Measurements from ENCODE around the gene DRGX.

GRCh38 chr10:49318755-49319154 is 77.1 kb downstream of the DRGX start:
- TF ChIP-seq CTCF (IDR thresholded peaks at IDR 0.05) = no peak
- TF ChIP-seq ZFX (IDR thresholded peaks at IDR 0.05; ENCODE audit: borderline replicate concordance) = no peak
